Measurements from ENCODE around the gene SCGB1D4.

Gene SCGB1D4

DNA sequence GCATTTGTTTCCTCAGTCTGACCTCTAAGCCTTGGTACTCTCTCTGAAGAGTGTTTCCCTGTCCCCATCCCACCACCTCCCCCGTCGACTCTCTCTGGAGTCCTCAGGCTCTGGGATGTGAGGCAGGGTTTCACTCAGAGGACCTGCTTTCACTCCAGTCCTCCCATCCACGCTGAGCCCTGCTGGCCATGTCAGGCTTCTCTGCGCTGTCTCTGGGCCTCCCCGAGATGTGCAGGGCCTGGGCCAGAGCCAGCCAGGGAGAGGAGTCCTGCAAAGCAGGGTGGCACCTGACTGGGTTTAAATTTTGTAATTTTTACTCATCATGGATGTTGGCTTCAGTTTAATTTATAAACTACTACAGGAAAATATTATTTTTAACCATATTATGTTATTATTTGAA, 25.6 kb downstream of the SCGB1D4 start:
- DNase-seq = no peak

DNA sequence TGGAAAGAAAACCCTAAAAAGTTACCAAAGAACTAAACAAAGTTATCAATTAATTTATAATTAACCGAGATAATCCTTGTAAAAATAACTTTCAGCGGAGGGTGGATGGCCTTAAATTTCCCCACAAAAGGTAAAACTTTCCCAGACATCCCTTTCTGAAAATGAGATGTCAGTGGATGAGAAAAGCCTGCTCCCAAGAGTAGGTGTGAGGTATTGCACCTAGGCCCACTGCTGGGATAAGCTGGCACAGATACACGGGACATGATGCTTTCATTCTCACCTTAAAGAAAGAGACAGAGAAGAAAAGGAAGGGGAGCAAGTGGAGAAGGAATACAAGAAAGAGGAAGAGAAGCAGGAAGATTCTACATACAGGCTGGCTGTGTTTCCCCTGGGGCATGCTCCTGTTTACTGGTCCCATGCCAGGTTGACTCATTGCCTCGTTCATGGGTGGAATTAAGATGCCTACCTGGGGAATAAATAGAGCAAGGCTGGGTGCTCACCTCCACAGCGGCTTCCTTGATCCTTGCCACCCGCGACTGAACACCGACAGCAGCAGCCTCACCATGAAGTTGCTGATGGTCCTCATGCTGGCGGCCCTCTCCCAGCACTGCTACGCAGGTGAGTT, 29.1 kb downstream of the SCGB1D4 start, which contains the start of gene SCGB2A2:
TSS of gene SCGB2A2 (plus strand) at position 505 of the 625 bp plus-strand sequence. CDS start at position 564, 59 bp downstream.
- DNase-seq = no peak

DNA sequence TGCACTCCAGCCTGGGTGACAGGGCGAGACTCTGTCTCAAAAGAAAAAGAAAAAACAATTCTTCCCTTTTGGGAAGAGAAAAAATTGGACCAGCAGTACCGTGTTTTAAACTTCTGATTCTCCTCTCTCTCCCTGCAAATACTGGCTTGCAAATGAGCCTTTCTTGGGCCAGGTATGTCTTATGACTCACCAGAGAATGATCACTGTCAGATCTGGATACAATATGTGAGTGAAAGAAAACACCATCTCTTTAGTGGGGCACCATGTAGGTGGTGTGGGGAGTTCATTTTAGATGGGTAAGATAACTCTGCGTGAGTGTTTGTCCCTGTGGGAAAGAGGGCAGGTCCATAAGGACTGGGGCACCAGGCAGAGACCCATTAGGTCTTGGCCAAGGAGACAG, 31.3 kb downstream of the SCGB1D4 start:
- no peak for DNase-seq

DNA sequence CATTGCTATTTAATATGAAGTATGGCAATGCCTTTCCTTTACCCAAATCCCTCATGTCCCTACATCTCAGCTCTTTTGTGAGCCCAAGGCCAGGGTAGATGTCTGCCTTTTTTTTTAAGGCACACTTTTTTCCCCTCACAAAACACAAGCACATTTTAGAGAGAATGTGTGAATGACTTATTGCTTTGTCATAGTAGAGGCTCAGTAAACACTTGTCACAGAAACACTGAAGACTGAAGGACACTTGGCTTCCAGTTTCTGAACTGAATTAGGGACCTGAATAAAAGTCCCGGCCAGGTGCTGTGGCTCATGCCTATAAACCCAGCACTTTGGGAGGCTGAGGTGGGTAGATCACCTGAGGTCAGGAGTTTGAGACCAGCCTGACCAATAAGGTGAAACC, 31.8 kb downstream of the SCGB1D4 start:
- no peak for DNase-seq

DNA sequence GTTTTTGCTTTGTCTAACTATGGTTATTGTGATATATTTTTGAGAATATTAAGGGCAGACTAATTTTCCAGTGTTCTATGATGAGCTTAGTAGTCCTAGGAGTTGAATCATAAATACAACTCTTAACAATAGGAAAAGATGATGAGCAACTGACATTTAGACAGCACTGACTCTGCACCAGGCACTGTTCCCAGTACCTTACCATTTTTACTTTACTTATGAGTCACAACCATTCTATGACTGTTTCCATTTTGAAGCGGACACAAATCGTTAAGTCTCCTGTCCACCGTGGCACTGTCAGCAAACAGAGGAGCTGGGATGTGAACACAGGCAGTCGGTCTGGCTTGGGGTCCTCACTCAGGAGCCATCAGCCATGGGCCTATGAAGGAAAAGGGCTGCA, 32.3 kb downstream of the SCGB1D4 start:
- no peak for DNase-seq

DNA sequence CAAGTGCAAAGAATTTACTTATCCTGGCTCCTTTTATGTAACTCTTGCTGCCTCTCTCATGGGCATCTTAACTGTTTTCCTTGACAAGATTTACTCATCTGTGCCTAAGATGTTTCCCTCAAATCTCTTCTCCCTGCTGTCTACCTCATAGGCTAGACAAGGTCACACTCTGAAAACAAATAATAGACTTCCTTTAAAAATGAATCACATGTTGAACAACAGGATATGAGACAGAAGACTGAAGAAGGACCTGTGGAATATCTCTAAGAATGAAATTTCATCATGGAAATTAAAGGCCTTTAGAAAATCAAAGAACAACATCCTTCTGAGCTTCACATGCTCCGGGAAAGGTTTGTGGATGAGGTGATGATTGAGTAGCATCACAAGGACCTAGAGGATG, 34.9 kb downstream of the SCGB1D4 start:
- no peak for DNase-seq

DNA sequence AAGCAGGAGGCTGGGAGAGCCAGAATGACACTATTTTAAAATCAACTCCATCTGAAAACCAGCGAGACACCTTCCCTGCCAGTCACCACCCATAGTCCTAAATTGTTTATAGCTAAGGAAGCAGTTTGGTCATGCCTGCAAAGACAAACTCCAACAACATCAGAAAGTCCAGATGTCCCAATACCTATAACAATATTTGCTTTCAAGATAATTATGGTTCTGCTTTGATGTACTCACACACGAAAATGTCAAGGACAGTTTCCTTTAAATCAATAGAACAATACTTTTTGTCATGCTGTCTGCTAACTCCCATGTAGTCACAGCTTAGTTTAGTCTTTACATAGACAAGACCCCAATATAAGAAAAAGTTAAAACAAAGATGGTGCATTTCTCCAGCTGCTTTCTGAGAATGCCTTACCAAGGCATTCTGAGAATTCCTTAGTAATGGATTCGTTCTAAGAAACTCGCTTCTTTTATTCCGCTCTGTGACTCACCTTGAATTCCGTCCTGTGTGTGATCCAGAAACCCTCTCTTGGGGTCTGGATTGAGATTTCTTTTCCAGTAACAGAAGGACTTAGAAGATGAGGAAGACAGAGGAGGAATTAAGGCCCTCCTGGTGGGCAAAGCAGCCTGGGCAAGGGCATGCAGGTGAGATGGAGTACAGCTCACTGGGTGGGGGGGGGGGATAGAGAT, 38.5 kb downstream of the SCGB1D4 start:
- no peak for DNase-seq

DNA sequence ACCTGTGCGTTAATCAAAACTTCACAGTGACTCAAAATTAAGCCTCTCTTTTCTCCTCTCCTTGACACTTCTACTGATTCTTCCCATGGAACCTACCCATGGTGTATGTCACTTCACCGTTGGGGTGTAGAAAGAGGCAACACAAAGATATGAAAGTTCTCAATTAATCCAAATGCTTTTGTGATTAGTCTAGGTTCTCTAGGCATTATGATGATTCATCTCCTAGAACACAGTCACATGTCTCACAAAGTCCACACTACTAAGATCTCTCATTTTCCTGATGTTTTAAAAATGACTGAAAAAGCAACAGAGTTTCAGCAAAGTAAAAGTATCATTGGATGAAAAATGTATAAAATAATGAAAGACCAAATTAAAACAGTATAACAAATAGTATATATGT, 42.6 kb downstream of the SCGB1D4 start:
- no peak for DNase-seq

DNA sequence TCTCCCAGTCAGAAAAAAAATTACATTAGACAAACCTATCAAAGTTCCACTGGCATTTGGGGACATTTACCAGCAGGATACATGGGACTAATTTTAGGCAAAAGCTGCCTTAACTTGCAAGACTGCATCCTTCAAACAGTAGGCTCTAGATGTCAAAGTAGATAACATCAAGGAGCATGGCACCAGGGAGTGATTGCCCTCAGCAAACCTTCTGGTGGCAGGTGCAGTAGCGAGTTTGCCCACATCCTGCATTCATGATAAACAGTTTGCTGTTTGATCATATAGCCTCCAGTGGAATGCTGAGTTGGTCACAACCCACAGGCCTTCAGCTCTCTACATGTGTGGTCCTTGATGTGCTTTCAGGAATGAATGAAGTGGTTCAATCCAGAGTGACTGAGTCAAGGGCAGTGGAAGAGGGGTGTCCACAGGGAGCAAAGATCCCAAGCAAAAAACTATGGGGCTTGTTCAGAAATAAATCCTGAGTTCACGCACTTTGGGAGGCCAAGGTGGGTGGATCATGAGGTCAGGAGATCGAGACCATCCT, 44.8 kb downstream of the SCGB1D4 start:
- no peak for DNase-seq

DNA sequence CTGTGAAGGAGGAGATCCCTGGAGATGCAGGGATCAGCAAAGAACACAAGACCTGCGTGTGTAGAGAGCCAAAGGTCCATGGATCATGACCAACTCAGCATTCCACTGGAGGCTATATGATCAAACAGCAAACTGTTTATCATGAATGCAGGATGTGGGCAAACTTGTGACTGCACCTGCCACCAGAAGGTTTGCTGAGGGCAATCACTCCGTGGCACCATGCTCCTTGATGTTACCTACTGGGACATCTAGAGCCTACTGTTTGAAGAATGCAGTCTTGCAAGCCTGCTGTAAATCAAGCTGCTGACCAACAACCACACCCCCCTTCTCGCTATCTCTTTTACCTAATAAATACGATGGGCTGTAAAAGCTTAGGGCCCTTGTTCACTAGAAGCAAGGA, 47.2 kb downstream of the SCGB1D4 start:
- no peak for DNase-seq

All from activated naive CD4-positive, alpha-beta T cell (primary cell).